COR-L47 (cell line): ENCODE results near the gene GOLIM4.

Source experiments
- DNase-seq: peaks from one replicate; lab custom pipeline; 2025; lab: John Stamatoyannopoulos, UW

Gene GOLIM4

GRCh38 chr3:167991213-167991612 lies 104.5 kb downstream of the GOLIM4 start:
- DNase-seq, result no peak

- no peak for DNase-seq
Measured at GRCh38 chr3:167989999-167990398, 105.7 kb downstream of the GOLIM4 start.

GRCh38 chr3:167989066-167989465 lies 106.7 kb downstream of the GOLIM4 start:
- DNase-seq, result no peak

GRCh38 chr3:167983583-167983982 lies 112.1 kb downstream of the GOLIM4 start:
- DNase-seq, result no peak

GRCh38 chr3:167978486-167978885 lies 117.2 kb downstream of the GOLIM4 start:
- no peak for DNase-seq

- peak; percentile 65 for DNase-seq
Measured at GRCh38 chr3:167978071-167978470, 117.7 kb downstream of the GOLIM4 start.

- DNase-seq, result no peak
Measured at GRCh38 chr3:167976516-167977361, 119.0 kb downstream of the GOLIM4 start.

GRCh38 chr3:167973901-167974300 lies 121.8 kb downstream of the GOLIM4 start:
- DNase-seq, result no peak

GRCh38 chr3:167973046-167973445 lies 122.7 kb downstream of the GOLIM4 start:
- no peak for DNase-seq

- DNase-seq, result no peak
Measured at GRCh38 chr3:167972502-167972901, 123.2 kb downstream of the GOLIM4 start.

- DNase-seq, result no peak
Measured at GRCh38 chr3:167969548-167969947, 126.2 kb downstream of the GOLIM4 start.

GRCh38 chr3:167967257-167968036 lies 128.3 kb downstream of the GOLIM4 start:
- no peak for DNase-seq
